Endothelial cell of umbilical vein (primary cell): ENCODE data around the gene BAG1. TPM values are rescaled to one million over a fixed set of nuclear protein-coding genes. Genes with fewer than 3 reads are reported as not detected.

Experiments used
- BruUV-seq: library from RNA; stranded (reverse); fragments of 400-500 nt; replicated peaks from 2 replicates; lab custom pipeline; 2021; lab: Mats Ljungman, UMichigan
- CTCF ChIA-PET: fragments of 300-600, 350-600 bp; sonication (Branson Sonifier 250); formaldehyde crosslinking; loops from one replicate; lab custom pipeline; 2021; ENCODE audit warnings: antibody characterized with exemption, inconsistent platforms; lab: Charles Lee
- POLR2A ChIA-PET: fragments of 300-600, 350-600 bp; sonication (Branson Sonifier 250); formaldehyde crosslinking; loops from one replicate; lab custom pipeline; 2021; ENCODE audit warnings: antibody characterized with exemption, inconsistent platforms; lab: Charles Lee
- DNase-seq: peaks from one replicate; pipeline ENCODE4 v3.0.0-alpha.2; 2011; ENCODE audit warnings: low read depth, low spot score
- FAIRE-seq: peaks from 2 replicates; lab custom pipeline; 2011; peaks lifted over from hg19 to GRCh38; lab: Jason Lieb, UNC
- H2AFZ ChIP-seq: 2 replicates; pipeline ENCODE4 v1.6.0; 2012; ENCODE audit warnings: low read depth, low read length, control low read depth, inconsistent platforms
- H3K27ac ChIP-seq: 2 replicates; pipeline ENCODE4 v1.5.1; 2011; ENCODE audit warnings: low read depth, mild to moderate bottlenecking, control low read depth, low read length, moderate library complexity; ENCODE audit not compliant: insufficient read depth
- H3K27me3 ChIP-seq, 2 experiments: 2 replicates each; pipeline versions ENCODE4 v1.6.0 to v1.6.1; 2011; ENCODE audit warnings: low read length in 2 of 2, mixed read lengths in 1 of 2; ENCODE audit not compliant: control insufficient read depth in 2 of 2, insufficient read depth in 2 of 2
- H3K36me3 ChIP-seq, 2 experiments: 2 replicates in 1 of 2; 3 replicates in 1 of 2; pipeline ENCODE4 v1.5.1; 2011; ENCODE audit warnings: low read length in 2 of 2, mild to moderate bottlenecking in 1 of 2, moderate library complexity in 1 of 2; ENCODE audit not compliant: control insufficient read depth in 2 of 2, insufficient read depth in 2 of 2; ENCODE audit errors: extremely low read depth in 1 of 2
- H3K4me1 ChIP-seq: 3 replicates; pipeline ENCODE4 v1.5.1; 2011; ENCODE audit warnings: mild to moderate bottlenecking, low read length; ENCODE audit not compliant: control insufficient read depth, insufficient read depth; ENCODE audit errors: extremely low read depth
- H3K4me2 ChIP-seq: 2 replicates; pipeline ENCODE4 v1.6.1; 2011; ENCODE audit warnings: low read length, control low read depth, mixed read lengths; ENCODE audit not compliant: insufficient read depth
- H3K4me3 ChIP-seq, 3 experiments: fragments of 200-600 bp in 1 of 3; sonication (generic), shearing (Covaris generic) in 1 of 3; replicated peaks in 1 of 3; 2 replicates each; pipeline ENCODE4 v1.5.1; 2011 to 2016; ENCODE audit warnings: control low read depth in 3 of 3, low read length in 3 of 3, mild to moderate bottlenecking in 2 of 3, inconsistent platforms in 1 of 3, low read depth in 1 of 3, moderate library complexity in 1 of 3; ENCODE audit not compliant: insufficient read depth in 1 of 3
- H3K79me2 ChIP-seq: 2 replicates; pipeline ENCODE4 v1.6.0; 2012; ENCODE audit warnings: low read length, inconsistent platforms; ENCODE audit not compliant: control insufficient read depth, insufficient read depth
- H3K9ac ChIP-seq: replicated peaks from 2 replicates; pipeline ENCODE3; 2011; ENCODE audit warnings: low read length, control low read depth; ENCODE audit not compliant: insufficient read depth; ENCODE audit errors: extremely low read depth
- H3K9me1 ChIP-seq: replicated peaks from 3 replicates; pipeline ENCODE4 v1.6.0; 2011; ENCODE audit warnings: mild to moderate bottlenecking, low read length; ENCODE audit not compliant: control insufficient read depth, insufficient read depth; ENCODE audit errors: extremely low read depth
- H3K9me3 ChIP-seq: replicated peaks from 2 replicates; pipeline ENCODE4 v1.5.1; 2012; ENCODE audit warnings: low read length, inconsistent platforms; ENCODE audit not compliant: control insufficient read depth, insufficient read depth
- H4K20me1 ChIP-seq: replicated peaks from 2 replicates; pipeline ENCODE3; 2011; ENCODE audit warnings: mild to moderate bottlenecking, low read length; ENCODE audit not compliant: control insufficient read depth, insufficient read depth; ENCODE audit errors: extremely low read depth
- CTCF ChIP-seq, 2 donors: IDR thresholded peaks; 1 replicate in 1 of 2; 2 replicates in 1 of 2; pipeline ENCODE4 v1.5.1; 2011; ENCODE audit warnings: low read length in 2 of 2, mild to moderate bottlenecking in 2 of 2, moderate library complexity in 2 of 2, control low read depth in 1 of 2, inconsistent platforms in 1 of 2, low read depth in 1 of 2; ENCODE audit not compliant: insufficient read depth in 1 of 2; ENCODE audit errors: extremely low read depth in 1 of 2
- EZH2 ChIP-seq: IDR thresholded peaks from 2 replicates; pipeline ENCODE4 v1.6.1; 2012; ENCODE audit warnings: borderline replicate concordance, low read depth, mild to moderate bottlenecking, moderate library complexity, low read length, inconsistent platforms; ENCODE audit not compliant: severe bottlenecking
- FOS ChIP-seq: IDR thresholded peaks from 2 replicates; pipeline ENCODE4 v1.6.1; 2011; ENCODE audit warnings: mild to moderate bottlenecking, low read length, moderate library complexity, borderline replicate concordance; ENCODE audit not compliant: insufficient read depth
- GATA2 ChIP-seq: IDR thresholded peaks from 2 replicates; pipeline ENCODE4 v1.7.0; 2011; ENCODE audit warnings: low read depth, mild to moderate bottlenecking, moderate library complexity, mixed read lengths, low read length; ENCODE audit not compliant: insufficient read length, insufficient read depth
- JUN ChIP-seq: IDR thresholded peaks from 2 replicates; pipeline ENCODE4 v1.6.1; 2011; ENCODE audit warnings: borderline replicate concordance, low read depth; ENCODE audit not compliant: insufficient read length, insufficient read depth
- MAX ChIP-seq: IDR thresholded peaks from 2 replicates; pipeline ENCODE4 v1.6.1; 2011; ENCODE audit not compliant: insufficient read depth, insufficient read length
- MYC ChIP-seq: IDR thresholded peaks from one replicate; pipeline ENCODE4 v1.6.1; 2011; ENCODE audit warnings: mild to moderate bottlenecking, low read depth, low read length
- POLR2A ChIP-seq: IDR thresholded peaks from 2 replicates; pipeline ENCODE4 v1.6.1; 2012; ENCODE audit warnings: low read depth, mild to moderate bottlenecking, control low read depth, low read length
- POLR2AphosphoS5 ChIP-seq: IDR thresholded peaks from 2 replicates; pipeline ENCODE4 v1.6.1; 2012; ENCODE audit warnings: low read depth, mild to moderate bottlenecking, control low read depth, low read length, moderate library complexity; ENCODE audit not compliant: insufficient read depth
- dilution Hi-C: fragments of 300-500 bp; cut with MboI; formaldehyde crosslinking; loops from one replicate; pipeline ENCODE4 v1.15.0; 2019; ENCODE audit warnings: low sequenced_read_pairs; ENCODE audit not compliant: extremely low pct_ligation_motif_present
- intact Hi-C: fragments of 100-400 bp; cut with micrococcal nuclease; formaldehyde crosslinking; loops from one replicate; pipeline ENCODE4 v1.10.0; 2022
- polyA plus RNA-seq, 4 experiments: library from polyadenylated mRNA; depleted of rRNA in 3 of 4; stranded (reverse) in 3 of 4; unstranded in 1 of 4; fragments of >200 nt; gene quantifications; 2 replicates each; pipeline versions ENCODE4 v1.2.1 to v1.2.3, GENCODE V29; 2011 to 2012; ENCODE audit warnings: missing spikeins in 1 of 4
- total RNA-seq: library from RNA; stranded (reverse); gene quantifications from 2 replicates; pipeline ENCODE4 v1.2.3, GENCODE V29; 2021

Gene BAG1
- total and polyA plus RNA-seq, 2 donors (not counting 3 experiments of a cell fraction or from before 2014, with no cell fraction given), result 44.6 to 87.4 TPM

- POLR2A ChIA-PET, result no interaction called here
- dilution Hi-C loops, result no loop called here
Observed at GRCh38 chr9:33232815-33233214, 31.7 kb downstream of the BAG1 start.

More at GRCh38 chr9:33232815-33233214, 31.7 kb downstream of the BAG1 start:
- Histone ChIP-seq H3K27ac (no peak overlapping the region), H2AFZ (no peak overlapping the region), H3K4me3 (no peak overlapping the region), H4K20me1 (no peaks in the 10 kb centered on the region), H3K36me3 (no peaks in the 10 kb centered on the region), H3K9me1 (no peaks in the 10 kb centered on the region), H3K9ac (no peak overlapping the region), H3K79me2 (no peaks in the 10 kb centered on the region), H3K4me1 (no peaks in the 10 kb centered on the region), H3K9me3 (no peaks in the 10 kb centered on the region), H3K4me2 (no peak overlapping the region), H3K27me3 (peaks cover 0 to 16% of the 10 kb centered on the region in 2 experiments)
- no TSS peak for BruUV-seq
- DNase-seq (no peak), FAIRE-seq (no peak)
- intact Hi-C loops, result no loop called here
- no peak for TF ChIP-seq EZH2
- TF ChIP-seq MAX, result no peak
- TF ChIP-seq FOS, result no peak
- TF ChIP-seq JUN, result no peak
- no peak for TF ChIP-seq POLR2AphosphoS5
- TF ChIP-seq GATA2, result no peak
- no peak for TF ChIP-seq MYC
- TF ChIP-seq CTCF (IDR thresholded peaks at IDR 0.05; ENCODE audit: extremely low read depth in 1 of 2, insufficient read depth in 1 of 2, low read depth in 1 of 2, low read length in 2 of 2), result no peak
- no peak for TF ChIP-seq POLR2A
- CTCF ChIA-PET, result no interaction called here
